Measurements from ENCODE around the gene ELF1.
"Not testable (repeated sequence)": the region's sequence is repeated elsewhere in the genome, so short reads cannot be mapped to it uniquely, and the experiment has no call there.

ELF1 gene

GRCh38 chr13:40932252-40932651 lies 86.9 kb downstream of the ELF1 start:
- peaks cover 49% of the 10 kb centered on the region for H3K79me2 ChIP-seq (ENCODE audit: insufficient read depth, low read length)

DNA sequence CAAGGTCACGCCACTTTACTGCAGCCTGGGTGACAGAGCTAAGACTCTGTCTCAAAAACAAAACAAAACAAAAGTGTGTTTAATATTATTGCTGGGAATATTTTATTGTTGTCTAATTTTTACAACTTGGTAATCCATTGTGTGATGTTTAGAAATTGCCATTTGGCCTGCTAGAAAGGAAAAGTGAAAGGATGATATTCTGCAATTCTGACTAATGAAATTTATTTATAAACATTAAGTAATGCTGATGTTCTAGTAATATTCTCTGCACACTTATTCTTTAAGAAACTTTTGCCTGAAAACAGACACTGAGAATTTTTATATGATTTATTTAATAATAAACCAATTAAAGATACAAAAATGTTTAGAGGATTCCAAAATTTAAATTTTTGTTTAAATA lies 87.4 kb downstream of the ELF1 start:
- Histone ChIP-seq H4K20me1 (ENCODE audit: insufficient read depth, low read length, poor library complexity, severe bottlenecking) (peaks cover 59% of the 10 kb centered on the region), H3K9ac (ENCODE audit: low read depth, low read length, poor library complexity, severe bottlenecking) (no peak overlapping the region), H3K36me3 (ENCODE audit: insufficient read depth, low read length) (peaks cover 75% of the 10 kb centered on the region), H3K27me3 (ENCODE audit: insufficient read depth, low read length, poor library complexity, severe bottlenecking) (no peaks in the 10 kb centered on the region), H3K4me1 (ENCODE audit: insufficient read depth, low read length, poor library complexity, severe bottlenecking) (no peaks in the 10 kb centered on the region), H3K9me2 (replicated peaks; ENCODE audit: low read depth, low read length) (no peaks in the 10 kb centered on the region), H3K4me3 (ENCODE audit: low read length, poor library complexity, severe bottlenecking) (no peak overlapping the region), H2AFZ (ENCODE audit: low read length) (no peak overlapping the region), H3K4me2 (ENCODE audit: low read depth, low read length, poor library complexity, severe bottlenecking) (no peak overlapping the region), H3K9me3 (ENCODE audit: insufficient read depth, low read depth, low read length) (no peaks in the 10 kb centered on the region), H3F3A (ENCODE audit: low read depth) (peaks cover 14% of the 10 kb centered on the region; the same call in 1 of the 2 replicates), H3K79me2 (ENCODE audit: insufficient read depth, low read length) (peaks cover 43% of the 10 kb centered on the region)
- no peak for TF ChIP-seq EZH2phosphoT487 (IDR thresholded peaks at IDR 0.05; ENCODE audit: borderline replicate concordance)
- TF ChIP-seq, protein P1, sequence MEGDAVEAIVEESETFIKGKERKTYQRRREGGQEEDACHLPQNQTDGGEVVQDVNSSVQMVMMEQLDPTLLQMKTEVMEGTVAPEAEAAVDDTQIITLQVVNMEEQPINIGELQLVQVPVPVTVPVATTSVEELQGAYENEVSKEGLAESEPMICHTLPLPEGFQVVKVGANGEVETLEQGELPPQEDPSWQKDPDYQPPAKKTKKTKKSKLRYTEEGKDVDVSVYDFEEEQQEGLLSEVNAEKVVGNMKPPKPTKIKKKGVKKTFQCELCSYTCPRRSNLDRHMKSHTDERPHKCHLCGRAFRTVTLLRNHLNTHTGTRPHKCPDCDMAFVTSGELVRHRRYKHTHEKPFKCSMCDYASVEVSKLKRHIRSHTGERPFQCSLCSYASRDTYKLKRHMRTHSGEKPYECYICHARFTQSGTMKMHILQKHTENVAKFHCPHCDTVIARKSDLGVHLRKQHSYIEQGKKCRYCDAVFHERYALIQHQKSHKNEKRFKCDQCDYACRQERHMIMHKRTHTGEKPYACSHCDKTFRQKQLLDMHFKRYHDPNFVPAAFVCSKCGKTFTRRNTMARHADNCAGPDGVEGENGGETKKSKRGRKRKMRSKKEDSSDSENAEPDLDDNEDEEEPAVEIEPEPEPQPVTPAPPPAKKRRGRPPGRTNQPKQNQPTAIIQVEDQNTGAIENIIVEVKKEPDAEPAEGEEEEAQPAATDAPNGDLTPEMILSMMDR (conservative IDR thresholded peaks at IDR 0.05; ENCODE audit: low read length): no peak

More at GRCh38 chr13:40932252-40932651, 86.9 kb downstream of the ELF1 start:
- peaks cover 78% of the 10 kb centered on the region for H3K36me3 ChIP-seq (ENCODE audit: insufficient read depth, low read length)
- H3K4me1 ChIP-seq (ENCODE audit: insufficient read depth, low read length, poor library complexity, severe bottlenecking): no peaks in the 10 kb centered on the region
- TF ChIP-seq EZH2phosphoT487 (IDR thresholded peaks at IDR 0.05; ENCODE audit: borderline replicate concordance): no peak
- TF ChIP-seq, protein P1 (conservative IDR thresholded peaks at IDR 0.05; ENCODE audit: low read length): no peak
- H4K20me1 ChIP-seq (ENCODE audit: insufficient read depth, low read length, poor library complexity, severe bottlenecking): peaks cover 64% of the 10 kb centered on the region
- no peak overlapping the region for H3K4me2 ChIP-seq (ENCODE audit: low read depth, low read length, poor library complexity, severe bottlenecking)
- no peaks in the 10 kb centered on the region for H3K9me3 ChIP-seq (ENCODE audit: insufficient read depth, low read depth, low read length)
- H3K27me3 ChIP-seq (ENCODE audit: insufficient read depth, low read length, poor library complexity, severe bottlenecking): no peaks in the 10 kb centered on the region
- no peak overlapping the region for H3K4me3 ChIP-seq (ENCODE audit: low read length, poor library complexity, severe bottlenecking)
- H3K9me2 ChIP-seq (replicated peaks; ENCODE audit: low read depth, low read length): no peaks in the 10 kb centered on the region
- H3F3A ChIP-seq (ENCODE audit: low read depth): peaks cover 14% of the 10 kb centered on the region; the same call in 1 of the 2 replicates
- H2AFZ ChIP-seq (ENCODE audit: low read length): no peak overlapping the region
- no peak overlapping the region for H3K9ac ChIP-seq (ENCODE audit: low read depth, low read length, poor library complexity, severe bottlenecking)

DNA sequence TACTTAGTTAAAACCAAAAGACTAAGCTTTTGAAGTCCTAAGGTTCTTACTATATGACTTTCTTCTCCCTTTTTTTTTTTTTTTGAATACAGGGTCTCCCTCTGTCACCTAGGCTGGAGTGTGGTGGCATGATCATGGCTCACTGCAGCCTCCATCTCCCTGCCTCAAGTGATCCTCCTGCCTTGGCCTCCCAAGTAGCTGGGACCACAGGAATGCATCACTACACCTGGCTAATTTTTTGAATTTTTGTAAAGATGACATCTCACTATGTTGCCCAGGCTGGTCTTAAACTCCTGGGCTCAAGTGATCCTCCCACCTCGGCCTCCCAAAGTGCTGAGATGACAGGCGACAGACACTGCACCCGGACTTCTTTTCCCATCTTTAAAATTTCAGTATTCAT lies 89.2 kb downstream of the ELF1 start:
- not testable (repeated sequence) for H3K4me1 ChIP-seq (ENCODE audit: insufficient read depth, low read length, poor library complexity, severe bottlenecking); H3K4me3 ChIP-seq (ENCODE audit: low read length, poor library complexity, severe bottlenecking); H3K9ac ChIP-seq (ENCODE audit: low read depth, low read length, poor library complexity, severe bottlenecking); H3K27me3 ChIP-seq (ENCODE audit: insufficient read depth, low read length, poor library complexity, severe bottlenecking); H2AFZ ChIP-seq (ENCODE audit: low read length); H3K9me3 ChIP-seq (ENCODE audit: insufficient read depth, low read depth, low read length); H3K9me2 ChIP-seq (replicated peaks; ENCODE audit: low read depth, low read length); H3K4me2 ChIP-seq (ENCODE audit: low read depth, low read length, poor library complexity, severe bottlenecking)
- Histone ChIP-seq H3K36me3 (ENCODE audit: insufficient read depth, low read length) (peaks cover 60% of the 10 kb centered on the region), H4K20me1 (ENCODE audit: insufficient read depth, low read length, poor library complexity, severe bottlenecking) (peaks cover 41% of the 10 kb centered on the region), H3K79me2 (ENCODE audit: insufficient read depth, low read length) (peaks cover 25% of the 10 kb centered on the region), H3F3A (ENCODE audit: low read depth) (peaks cover 12% of the 10 kb centered on the region; the same call in 1 of the 2 replicates)

GRCh38 chr13:40928980-40929379 lies 90.1 kb downstream of the ELF1 start:
- no peaks in the 10 kb centered on the region for H3K27me3 ChIP-seq (ENCODE audit: insufficient read depth, low read length, poor library complexity, severe bottlenecking)
- peaks cover 51% of the 10 kb centered on the region for H3K36me3 ChIP-seq (ENCODE audit: insufficient read depth, low read length)
- H4K20me1 ChIP-seq (ENCODE audit: insufficient read depth, low read length, poor library complexity, severe bottlenecking): peaks cover 32% of the 10 kb centered on the region
- H3K4me1 ChIP-seq (ENCODE audit: insufficient read depth, low read length, poor library complexity, severe bottlenecking): no peaks in the 10 kb centered on the region
- peaks cover 16% of the 10 kb centered on the region for H3K79me2 ChIP-seq (ENCODE audit: insufficient read depth, low read length)
- no peaks in the 10 kb centered on the region for H3K9me2 ChIP-seq (replicated peaks; ENCODE audit: low read depth, low read length)
- no peak overlapping the region for H3K9ac ChIP-seq (ENCODE audit: low read depth, low read length, poor library complexity, severe bottlenecking)
- H2AFZ ChIP-seq (ENCODE audit: low read length): no peak overlapping the region
- H3K9me3 ChIP-seq (ENCODE audit: insufficient read depth, low read depth, low read length): no peaks in the 10 kb centered on the region
- H3K4me2 ChIP-seq (ENCODE audit: low read depth, low read length, poor library complexity, severe bottlenecking): no peak overlapping the region
- peaks cover 9% of the 10 kb centered on the region; the same call in 1 of the 2 replicates for H3F3A ChIP-seq (ENCODE audit: low read depth)
- H3K4me3 ChIP-seq (ENCODE audit: low read length, poor library complexity, severe bottlenecking): no peak overlapping the region
- TF ChIP-seq, protein P1 (conservative IDR thresholded peaks at IDR 0.05; ENCODE audit: low read length): no peak
- no peak for TF ChIP-seq EZH2phosphoT487 (IDR thresholded peaks at IDR 0.05; ENCODE audit: borderline replicate concordance)
